HepG2 (cell line): ENCODE measurements around the gene F7. TPM values are rescaled to one million over a fixed set of nuclear protein-coding genes. Genes with fewer than 3 reads are reported as not detected.
A peak's percentile ranks its signal among the peaks of the same experiment; 100 is the strongest.

Experiments used
- CEBPB ChIP-seq: IDR thresholded peaks from 2 replicates; pipeline ENCODE4 v1.6.1; 2011; ENCODE audit warnings: low read depth, low read length, improper control_type of control experiment, borderline replicate concordance
- KAT2B ChIP-seq: fragments of 150-350 bp; IDR thresholded peaks from 2 replicates; pipeline ENCODE4 v1.6.1; 2014; ENCODE audit warnings: low read depth, low read length, borderline replicate concordance
- LRRFIP1 ChIP-seq: sonication (generic); formaldehyde crosslinking; conservative IDR thresholded peaks from 2 replicates; pipeline ENCODE4 v1.4.0; 2020; ENCODE audit warnings: missing genetic modification reagents
- PRPF4 ChIP-seq: fragments of 200-400 bp; formaldehyde crosslinking; IDR thresholded peaks from 2 replicates; pipeline ENCODE4 v1.6.1; 2016; ENCODE audit warnings: low read length, low read depth; ENCODE audit not compliant: poor library complexity, severe bottlenecking
- SRY ChIP-seq: sonication (generic); formaldehyde crosslinking; IDR thresholded peaks from 2 replicates; pipeline ENCODE4 v1.8.0; 2022; ENCODE audit warnings: mild to moderate bottlenecking, missing genetic modification reagents
- TFAP4 ChIP-seq: sonication (generic); IDR thresholded peaks from 2 replicates; pipeline ENCODE4 v1.6.1; 2016; ENCODE audit warnings: low read depth, borderline replicate concordance
- ZBTB42 ChIP-seq: sonication (generic); formaldehyde crosslinking; IDR thresholded peaks from 2 replicates; pipeline ENCODE4 v1.5.0; 2020; ENCODE audit warnings: mild to moderate bottlenecking, missing genetic modification reagents
- ZFP91 ChIP-seq: sonication (generic); formaldehyde crosslinking; IDR thresholded peaks from 2 replicates; pipeline ENCODE4 v1.9.0; 2022; ENCODE audit warnings: missing genetic modification reagents, mild to moderate bottlenecking, borderline replicate concordance
- ZNF382 ChIP-seq: sonication (generic); formaldehyde crosslinking; IDR thresholded peaks from 2 replicates; pipeline ENCODE4 v1.5.0; 2020; ENCODE audit warnings: missing genetic modification reagents, mild to moderate bottlenecking, borderline replicate concordance
- ZNF451 ChIP-seq: sonication (generic); formaldehyde crosslinking; IDR thresholded peaks from 2 replicates; pipeline ENCODE4 v1.5.0; 2020; ENCODE audit warnings: mild to moderate bottlenecking, missing genetic modification reagents
- ZNF644 ChIP-seq: IDR thresholded peaks from 2 replicates; pipeline ENCODE4 v1.6.1; 2016; ENCODE audit warnings: low read depth
- ZNF781 ChIP-seq: sonication (generic); formaldehyde crosslinking; IDR thresholded peaks from 2 replicates; pipeline ENCODE4 v1.5.1; 2020; ENCODE audit warnings: borderline replicate concordance, mild to moderate bottlenecking, missing genetic modification reagents; ENCODE audit errors: not compliant biosample characterization
- polyA plus RNA-seq, 8 experiments: library from polyadenylated mRNA; depleted of rRNA in 3 of 8; stranded (reverse) in 7 of 8; unstranded in 1 of 8; fragments of >200 nt; fragmentation: Illumina TruSeq in 4 of 8; extraction: Trizol in 4 of 8; gene quantifications; 2 replicates each; pipeline versions ENCODE4 v1.2.1 to v1.2.3, GENCODE V29; 2011 to 2016; ENCODE audit warnings: low read depth in 4 of 8, missing spikeins in 1 of 8, mixed read lengths in 1 of 8; ENCODE audit not compliant: insufficient read depth in 1 of 8
- total RNA-seq, 5 experiments: library from RNA; depleted of rRNA; stranded (reverse); fragments of >200 nt; fragmentation: Illumina TruSeq; extraction: Trizol; gene quantifications; 2 replicates each; pipeline ENCODE4 v1.2.3, GENCODE V29; 2016; ENCODE audit warnings: low read depth in 1 of 5
- TF ChIP-seq, protein P1 (sequence below): sonication (generic); formaldehyde crosslinking; IDR thresholded peaks from 2 replicates; pipeline ENCODE4 v1.8.0; 2022; ENCODE audit warnings: mild to moderate bottlenecking, missing genetic modification reagents
- TF ChIP-seq, protein P2 (sequence below): IDR thresholded peaks from 2 replicates; pipeline ENCODE4 v1.6.1; 2016; ENCODE audit warnings: low read depth
- TF ChIP-seq, protein P3 (sequence below): fragments of 450-650 bp; IDR thresholded peaks from 2 replicates; pipeline ENCODE4 v1.6.1; 2017; ENCODE audit warnings: mild to moderate bottlenecking

F7 gene
- total and polyA plus RNA-seq, 2 of the 13 experiments (the other 11 are each of a cell fraction or from before 2014, with no cell fraction given), result 12.6 to 26.5 TPM

GRCh38 chr13:113157929-113158747 is 52.5 kb downstream of the F7 start, which contains the start of gene PROZ (continued):
- TF ChIP-seq LRRFIP1 (CRISPR knock-in tag) (no peak), KAT2B (no peak), PRPF4 (no peak), SRY (peak; percentile 49; the same call in 1 of the 2 replicates), ZNF451 (0 out of 2 replicates have a peak, but pooled peaks have one; percentile 24), ZNF644 (CRISPR knock-in tag) (peak; percentile 7; the same call in 1 of the 2 replicates), ZNF781 (CRISPR knock-in tag) (no peak), ZNF382 (no peak; the same call in 1 of the 2 replicates), ZBTB42 (CRISPR knock-in tag) (peak; percentile 74; the same call in 1 of the 2 replicates), TFAP4 (peak; percentile 98), ZFP91 (peak; percentile 69), CEBPB (no peak)
- TF ChIP-seq, protein P1, sequence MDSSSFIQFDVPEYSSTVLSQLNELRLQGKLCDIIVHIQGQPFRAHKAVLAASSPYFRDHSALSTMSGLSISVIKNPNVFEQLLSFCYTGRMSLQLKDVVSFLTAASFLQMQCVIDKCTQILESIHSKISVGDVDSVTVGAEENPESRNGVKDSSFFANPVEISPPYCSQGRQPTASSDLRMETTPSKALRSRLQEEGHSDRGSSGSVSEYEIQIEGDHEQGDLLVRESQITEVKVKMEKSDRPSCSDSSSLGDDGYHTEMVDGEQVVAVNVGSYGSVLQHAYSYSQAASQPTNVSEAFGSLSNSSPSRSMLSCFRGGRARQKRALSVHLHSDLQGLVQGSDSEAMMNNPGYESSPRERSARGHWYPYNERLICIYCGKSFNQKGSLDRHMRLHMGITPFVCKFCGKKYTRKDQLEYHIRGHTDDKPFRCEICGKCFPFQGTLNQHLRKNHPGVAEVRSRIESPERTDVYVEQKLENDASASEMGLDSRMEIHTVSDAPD, result no peak
- TF ChIP-seq, protein P2, sequence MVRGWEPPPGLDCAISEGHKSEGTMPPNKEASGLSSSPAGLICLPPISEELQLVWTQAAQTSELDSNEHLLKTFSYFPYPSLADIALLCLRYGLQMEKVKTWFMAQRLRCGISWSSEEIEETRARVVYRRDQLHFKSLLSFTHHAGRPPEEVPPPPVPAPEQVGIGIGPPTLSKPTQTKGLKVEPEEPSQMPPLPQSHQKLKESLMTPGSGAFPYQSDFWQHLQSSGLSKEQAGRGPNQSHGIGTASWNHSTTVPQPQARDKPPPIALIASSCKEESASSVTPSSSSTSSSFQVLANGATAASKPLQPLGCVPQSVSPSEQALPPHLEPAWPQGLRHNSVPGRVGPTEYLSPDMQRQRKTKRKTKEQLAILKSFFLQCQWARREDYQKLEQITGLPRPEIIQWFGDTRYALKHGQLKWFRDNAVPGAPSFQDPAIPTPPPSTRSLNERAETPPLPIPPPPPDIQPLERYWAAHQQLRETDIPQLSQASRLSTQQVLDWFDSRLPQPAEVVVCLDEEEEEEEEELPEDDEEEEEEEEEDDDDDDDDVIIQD (CRISPR knock-in tag), result peak; percentile 51; the same call in 1 of the 2 replicates
- TF ChIP-seq, protein P3, sequence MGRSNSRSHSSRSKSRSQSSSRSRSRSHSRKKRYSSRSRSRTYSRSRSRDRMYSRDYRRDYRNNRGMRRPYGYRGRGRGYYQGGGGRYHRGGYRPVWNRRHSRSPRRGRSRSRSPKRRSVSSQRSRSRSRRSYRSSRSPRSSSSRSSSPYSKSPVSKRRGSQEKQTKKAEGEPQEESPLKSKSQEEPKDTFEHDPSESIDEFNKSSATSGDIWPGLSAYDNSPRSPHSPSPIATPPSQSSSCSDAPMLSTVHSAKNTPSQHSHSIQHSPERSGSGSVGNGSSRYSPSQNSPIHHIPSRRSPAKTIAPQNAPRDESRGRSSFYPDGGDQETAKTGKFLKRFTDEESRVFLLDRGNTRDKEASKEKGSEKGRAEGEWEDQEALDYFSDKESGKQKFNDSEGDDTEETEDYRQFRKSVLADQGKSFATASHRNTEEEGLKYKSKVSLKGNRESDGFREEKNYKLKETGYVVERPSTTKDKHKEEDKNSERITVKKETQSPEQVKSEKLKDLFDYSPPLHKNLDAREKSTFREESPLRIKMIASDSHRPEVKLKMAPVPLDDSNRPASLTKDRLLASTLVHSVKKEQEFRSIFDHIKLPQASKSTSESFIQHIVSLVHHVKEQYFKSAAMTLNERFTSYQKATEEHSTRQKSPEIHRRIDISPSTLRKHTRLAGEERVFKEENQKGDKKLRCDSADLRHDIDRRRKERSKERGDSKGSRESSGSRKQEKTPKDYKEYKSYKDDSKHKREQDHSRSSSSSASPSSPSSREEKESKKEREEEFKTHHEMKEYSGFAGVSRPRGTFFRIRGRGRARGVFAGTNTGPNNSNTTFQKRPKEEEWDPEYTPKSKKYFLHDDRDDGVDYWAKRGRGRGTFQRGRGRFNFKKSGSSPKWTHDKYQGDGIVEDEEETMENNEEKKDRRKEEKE, result no peak
